Measurements from ENCODE around the gene SLC4A2.

Gene SLC4A2

DNA sequence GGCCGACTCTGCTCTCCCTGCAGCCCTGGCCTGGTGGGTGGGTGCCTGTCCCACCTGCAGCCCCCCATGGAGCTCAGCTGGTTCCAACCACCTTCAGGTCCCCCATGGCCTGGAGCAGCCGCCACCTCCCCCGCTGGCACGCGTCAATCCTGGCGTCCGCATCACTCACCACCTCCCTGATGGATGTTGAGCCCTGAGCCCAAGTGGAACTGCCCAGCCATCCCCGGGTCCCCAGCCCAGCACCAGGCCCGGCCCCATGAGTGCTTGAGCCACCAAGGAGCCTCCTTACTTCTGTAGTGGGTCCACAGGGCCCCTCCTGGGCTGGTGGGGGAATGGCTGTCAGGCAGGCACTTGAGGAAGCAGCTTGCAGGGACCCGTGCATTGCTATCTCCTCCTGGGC is 41.5 kb downstream of the SLC4A2 start:
- Histone ChIP-seq H3K4me1 (ENCODE audit: insufficient read depth, low read length, poor library complexity, severe bottlenecking) (no peaks in the 10 kb centered on the region), H3K27me3 (ENCODE audit: insufficient read depth, low read length, poor library complexity, severe bottlenecking) (no peaks in the 10 kb centered on the region), H3F3A (ENCODE audit: low read depth) (no peaks in the 10 kb centered on the region), H3K36me3 (ENCODE audit: insufficient read depth, low read length) (peaks cover 8% of the 10 kb centered on the region; the same call in 1 of the 2 replicates), H3K4me3 (ENCODE audit: low read length, poor library complexity, severe bottlenecking) (no peak overlapping the region), H2AFZ (ENCODE audit: low read length) (no peak overlapping the region), H4K20me1 (ENCODE audit: insufficient read depth, low read length, poor library complexity, severe bottlenecking) (peaks cover 2% of the 10 kb centered on the region), H3K79me2 (ENCODE audit: insufficient read depth, low read length) (peaks cover 28% of the 10 kb centered on the region; the same call in 1 of the 2 replicates), H3K4me2 (ENCODE audit: low read depth, low read length, poor library complexity, severe bottlenecking) (no peak overlapping the region), H3K9ac (ENCODE audit: low read depth, low read length, poor library complexity, severe bottlenecking) (no peak overlapping the region), H3K9me3 (ENCODE audit: insufficient read depth, low read depth, low read length) (no peaks in the 10 kb centered on the region), H3K9me2 (replicated peaks; ENCODE audit: low read depth, low read length) (no peaks in the 10 kb centered on the region)
- TF ChIP-seq EZH2phosphoT487 (IDR thresholded peaks at IDR 0.05; ENCODE audit: borderline replicate concordance), result no peak
- TF ChIP-seq CTCF (conservative IDR thresholded peaks at IDR 0.05; ENCODE audit: low read length), result no peak

DNA sequence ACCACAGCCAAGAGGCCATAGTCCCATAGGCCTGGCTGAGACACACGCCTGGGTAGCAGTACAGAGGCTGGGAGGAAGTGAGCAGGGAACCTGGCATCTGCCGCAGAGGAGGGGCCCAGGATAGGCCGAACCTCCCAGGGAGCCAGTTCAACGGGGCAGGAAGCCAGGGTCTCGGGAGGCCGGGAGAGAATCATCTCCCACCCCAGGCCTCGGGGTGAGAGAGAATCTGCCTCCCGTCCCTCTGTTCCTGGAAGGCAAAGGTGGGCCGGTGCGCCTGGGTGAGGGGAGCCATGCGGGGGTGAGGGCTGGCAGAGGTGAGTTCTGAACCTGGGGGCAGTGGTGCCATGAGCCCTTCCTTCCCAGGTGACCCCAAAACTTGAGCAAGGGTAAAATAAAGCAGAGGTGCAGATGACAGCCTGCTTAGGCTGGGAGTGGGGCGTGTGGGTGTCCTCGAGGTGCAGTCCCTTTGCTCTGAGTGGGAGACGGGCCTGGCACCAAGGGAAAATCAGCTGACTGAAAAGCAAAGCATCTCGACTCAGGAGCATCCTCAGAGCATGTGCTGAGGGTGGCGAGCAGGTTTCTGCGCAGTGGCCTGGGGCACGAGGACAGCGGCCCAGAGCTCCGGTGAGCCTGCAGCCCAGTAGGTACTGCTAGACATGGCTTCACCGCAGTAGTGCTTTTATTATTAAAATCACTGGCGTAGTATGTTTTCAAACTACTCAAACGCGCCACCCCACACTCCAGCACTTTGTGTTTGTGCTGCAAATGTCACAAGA is 42.4 kb downstream of the SLC4A2 start:
- Histone ChIP-seq H3K4me3 (ENCODE audit: low read length, poor library complexity, severe bottlenecking) (no peak overlapping the region), H3F3A (ENCODE audit: low read depth) (no peaks in the 10 kb centered on the region), H3K9ac (ENCODE audit: low read depth, low read length, poor library complexity, severe bottlenecking) (no peak overlapping the region), H3K9me3 (ENCODE audit: insufficient read depth, low read depth, low read length) (no peaks in the 10 kb centered on the region), H3K79me2 (ENCODE audit: insufficient read depth, low read length) (peaks cover 25% of the 10 kb centered on the region; the same call in 1 of the 2 replicates), H4K20me1 (ENCODE audit: insufficient read depth, low read length, poor library complexity, severe bottlenecking) (no peaks in the 10 kb centered on the region), H3K9me2 (replicated peaks; ENCODE audit: low read depth, low read length) (no peaks in the 10 kb centered on the region), H2AFZ (ENCODE audit: low read length) (no peak overlapping the region), H3K4me1 (ENCODE audit: insufficient read depth, low read length, poor library complexity, severe bottlenecking) (no peaks in the 10 kb centered on the region), H3K36me3 (ENCODE audit: insufficient read depth, low read length) (peaks cover 8% of the 10 kb centered on the region; the same call in 1 of the 2 replicates), H3K4me2 (ENCODE audit: low read depth, low read length, poor library complexity, severe bottlenecking) (no peak overlapping the region), H3K27me3 (ENCODE audit: insufficient read depth, low read length, poor library complexity, severe bottlenecking) (no peaks in the 10 kb centered on the region)
- TF ChIP-seq EZH2phosphoT487 (IDR thresholded peaks at IDR 0.05; ENCODE audit: borderline replicate concordance), result no peak
- no peak for TF ChIP-seq CTCF (conservative IDR thresholded peaks at IDR 0.05; ENCODE audit: low read length)

- no peaks in the 10 kb centered on the region for H3F3A ChIP-seq (ENCODE audit: low read depth)
- TF ChIP-seq EZH2phosphoT487 (IDR thresholded peaks at IDR 0.05; ENCODE audit: borderline replicate concordance), result no peak
- TF ChIP-seq CTCF (conservative IDR thresholded peaks at IDR 0.05; ENCODE audit: low read length), result no peak
- H2AFZ ChIP-seq (ENCODE audit: low read length), result no peak overlapping the region
- H3K79me2 ChIP-seq (ENCODE audit: insufficient read depth, low read length), result peaks cover 25% of the 10 kb centered on the region; the same call in 1 of the 2 replicates
- no peak overlapping the region for H3K9ac ChIP-seq (ENCODE audit: low read depth, low read length, poor library complexity, severe bottlenecking)
- H3K4me2 ChIP-seq (ENCODE audit: low read depth, low read length, poor library complexity, severe bottlenecking), result no peak overlapping the region
- H3K4me1 ChIP-seq (ENCODE audit: insufficient read depth, low read length, poor library complexity, severe bottlenecking), result no peaks in the 10 kb centered on the region
- no peaks in the 10 kb centered on the region for H3K9me3 ChIP-seq (ENCODE audit: insufficient read depth, low read depth, low read length)
- no peaks in the 10 kb centered on the region for H4K20me1 ChIP-seq (ENCODE audit: insufficient read depth, low read length, poor library complexity, severe bottlenecking)
- peaks cover 8% of the 10 kb centered on the region; the same call in 1 of the 2 replicates for H3K36me3 ChIP-seq (ENCODE audit: insufficient read depth, low read length)
- no peak overlapping the region for H3K4me3 ChIP-seq (ENCODE audit: low read length, poor library complexity, severe bottlenecking)
- H3K9me2 ChIP-seq (replicated peaks; ENCODE audit: low read depth, low read length), result no peaks in the 10 kb centered on the region
- no peaks in the 10 kb centered on the region for H3K27me3 ChIP-seq (ENCODE audit: insufficient read depth, low read length, poor library complexity, severe bottlenecking)
These were observed 43.6 kb downstream of the SLC4A2 start for GRCh38 chr7:151102991-151103390.

Data from Loucy (cell line).